GM19240 (cell line): ENCODE data around the gene SVOPL.
"Not testable (repeated sequence)": the region's sequence is repeated elsewhere in the genome, so short reads cannot be mapped to it uniquely, and the experiment has no call there.

ENCODE experiments used
- DNase-seq: peaks from one replicate; pipeline ENCODE4 v3.0.0; 2011; ENCODE audit warnings: low spot score; ENCODE audit not compliant: insufficient read length

The SVOPL gene

GRCh38 chr7:138700857-138701536 is at the start of gene SVOPL:
Gene SVOPL (minus strand): TSS chr7:138701362. CDS start chr7:138679045, 22,317 bp downstream.
- no peak for DNase-seq

GRCh38 chr7:138750473-138750872 is 49.3 kb upstream of the SVOPL start:
- no peak for DNase-seq

GRCh38 chr7:138749960-138750359 is 48.8 kb upstream of the SVOPL start:
- DNase-seq, result no peak

GRCh38 chr7:138748666-138749065 is 47.5 kb upstream of the SVOPL start:
- DNase-seq, result no peak

- no peak for DNase-seq
These were observed 44.9 kb upstream of the SVOPL start for GRCh38 chr7:138746073-138746472.

GRCh38 chr7:138745189-138745588 is 44.0 kb upstream of the SVOPL start:
- no peak for DNase-seq

GRCh38 chr7:138741453-138741735 is 40.2 kb upstream of the SVOPL start:
- DNase-seq, result no peak

GRCh38 chr7:138739859-138740258 is 38.7 kb upstream of the SVOPL start:
- no peak for DNase-seq

GRCh38 chr7:138738551-138739335 is 37.6 kb upstream of the SVOPL start:
- DNase-seq, result peak; percentile 56

GRCh38 chr7:138738114-138738513 is 37.0 kb upstream of the SVOPL start:
- DNase-seq, result no peak

- DNase-seq, result no peak
These were observed 34.2 kb upstream of the SVOPL start for GRCh38 chr7:138735399-138735798.

GRCh38 chr7:138731733-138732132 is 30.6 kb upstream of the SVOPL start:
- not testable (repeated sequence) for DNase-seq

- no peak for DNase-seq
These were observed 28.3 kb upstream of the SVOPL start for GRCh38 chr7:138729444-138729843.

- no peak for DNase-seq
These were observed 26.4 kb upstream of the SVOPL start for GRCh38 chr7:138727336-138728099.

- DNase-seq, result no peak
These were observed 25.1 kb upstream of the SVOPL start for GRCh38 chr7:138726288-138726687.

- DNase-seq, result no peak
These were observed 19.1 kb upstream of the SVOPL start for GRCh38 chr7:138720286-138720685.

GRCh38 chr7:138716889-138717288 is 15.7 kb upstream of the SVOPL start:
- DNase-seq, result no peak

GRCh38 chr7:138713191-138713590 is 12.0 kb upstream of the SVOPL start:
- DNase-seq, result no peak

- no peak for DNase-seq
These were observed 11.5 kb upstream of the SVOPL start for GRCh38 chr7:138712652-138713051.

- DNase-seq, result no peak
These were observed 9.6 kb upstream of the SVOPL start for GRCh38 chr7:138710536-138711385.

- DNase-seq, result no peak
These were observed 4.0 kb upstream of the SVOPL start for GRCh38 chr7:138705167-138705566.
